Spleen (tissue), 11 donors: ENCODE results near the gene PLAC1. TPM values are rescaled to one million over a fixed set of nuclear protein-coding genes. Genes with fewer than 3 reads are reported as not detected.

Experiments
- DNase-seq: peaks from one replicate; pipeline ENCODE4 v3.0.0-alpha.2; 2020
- H3K27ac ChIP-seq, 8 donors: fragments of 200-600 bp; sonication (generic) in 7 of 8; 1 replicate in 4 of 8; 2 replicates in 4 of 8; pipeline versions ENCODE4 v1.5.0 to v1.8.0; 2016 to 2021; ENCODE audit warnings: inconsistent platforms in 4 of 8, mild to moderate bottlenecking in 4 of 8, moderate library complexity in 1 of 8
- H3K27me3 ChIP-seq, 7 donors: fragments of 200-600 bp; sonication (generic) in 6 of 7; replicated peaks in 1 of 7; 1 replicate in 4 of 7; 2 replicates in 3 of 7; pipeline versions ENCODE4 v1.5.0 to v1.8.0; 2016 to 2021; ENCODE audit warnings: inconsistent platforms in 3 of 7, mild to moderate bottlenecking in 1 of 7
- H3K36me3 ChIP-seq, 6 donors: fragments of 200-600 bp; sonication (generic) in 5 of 6; 1 replicate in 4 of 6; 2 replicates in 2 of 6; pipeline versions ENCODE4 v1.5.0 to v1.8.0; 2016 to 2021; ENCODE audit warnings: inconsistent platforms in 2 of 6
- H3K4me1 ChIP-seq, 6 donors: fragments of 200-600 bp; sonication (generic) in 5 of 6; 1 replicate in 3 of 6; 2 replicates in 3 of 6; pipeline versions ENCODE4 v1.5.0 to v1.8.0; 2016 to 2021; ENCODE audit warnings: inconsistent platforms in 3 of 6
- H3K4me3 ChIP-seq, 8 donors: fragments of 200-600 bp; sonication (generic) in 7 of 8; 1 replicate in 4 of 8; 2 replicates in 4 of 8; pipeline versions ENCODE4 v1.5.0 to v1.8.0; 2016 to 2021; ENCODE audit warnings: inconsistent platforms in 4 of 8, mild to moderate bottlenecking in 4 of 8, moderate library complexity in 2 of 8
- H3K9me3 ChIP-seq, 8 donors: fragments of 200-600 bp; sonication (generic) in 7 of 8; 1 replicate in 4 of 8; 2 replicates in 4 of 8; pipeline versions ENCODE4 v1.5.0 to v1.8.0; 2016 to 2021; ENCODE audit warnings: inconsistent platforms in 4 of 8
- CTCF ChIP-seq, 11 experiments: fragments of 200-600 bp in 7 of 11; fragments of 450-650 bp in 4 of 11; sonication (generic) in 4 of 11; IDR thresholded peaks in 8 of 11; conservative IDR thresholded peaks in 3 of 11; 1 replicate in 7 of 11; 2 replicates in 4 of 11; pipeline versions ENCODE4 v1.4.0 to v1.8.0; 2016 to 2021; ENCODE audit warnings: antibody characterized with exemption in 11 of 11, inconsistent platforms in 4 of 11, mild to moderate bottlenecking in 1 of 11
- POLR2A ChIP-seq, 3 donors: fragments of 450-650 bp; IDR thresholded peaks; one replicate each; pipeline ENCODE4 v1.5.1; 2017; ENCODE audit warnings: antibody characterized with exemption in 3 of 3, mild to moderate bottlenecking in 1 of 3
- POLR2AphosphoS5 ChIP-seq, 3 donors: sonication (generic); formaldehyde crosslinking; IDR thresholded peaks; one replicate each; pipeline ENCODE4 v1.5.1; 2017; ENCODE audit warnings: antibody characterized with exemption in 3 of 3
- WGBS, 5 donors: extraction: QIAGEN DNeasy Blood & Tissue Kit in 3 of 5; methylation state at CpG; one replicate each; pipeline versions ENCODE4 v1.1.5 to v1.1.7; 2013 to 2018; 5-methylcytosine and 5-hydroxymethylcytosine counted together
- intact Hi-C: fragments of 100-400 bp; cut with DNase I; formaldehyde crosslinking; loops from one replicate; pipeline ENCODE4 v1.15.0; 2023; ENCODE audit warnings: low total_unique reads
- polyA plus RNA-seq, 3 donors: library from polyadenylated mRNA; stranded (reverse); fragments of 200-250 nt; gene quantifications; one replicate each; pipeline ENCODE4 v1.2.1, GENCODE V29; 2013
- total RNA-seq, 7 donors: library from RNA; depleted of rRNA in 3 of 7; stranded (reverse); fragments of >200 nt in 3 of 7; fragmentation: NEBNext Ultra II Directional in 4 of 7; extraction: Animal tissue kit (Norgen Biotek cat#: 25700) in 4 of 7; gene quantifications; one replicate each; pipeline versions ENCODE4 v1.1.0 to v1.2.1, GENCODE V29; 2016 to 2021
- donor health status: healthy with polysubstance abuse.
- donor health status: DM: no; HTN: no; CAD: no; lungs with moderate emphysema.
- donor health status: DM: no; HTN: no; CAD: no.
- donor health status: Bipolar disorder and iron deficiency.
- donor health status: healthy.
- donor health status: DM: no; HTN: no; CAD: no.
- donor health status: DM: yes; HTN: yes; CAD: no.

Gene PLAC1
- total and polyA plus RNA-seq, 10 donors: not detected

GRCh38 chrX:134572816-134573682 is 85.2 kb downstream of the PLAC1 start:
- 79 to 93% (median 88%) methylated on average over 5 of the region's 5 CpGs for WGBS, 5 donors
- no peaks in the 10 kb centered on the region for H3K27me3 ChIP-seq
- H3K27ac ChIP-seq: no peak overlapping the region
- DNase-seq: no peak
- H3K4me1 ChIP-seq: no peaks in the 10 kb centered on the region
- TF ChIP-seq POLR2A (IDR thresholded peaks at IDR 0.05) (no peak), POLR2AphosphoS5 (IDR thresholded peaks at IDR 0.05) (no peak), CTCF (IDR thresholded peaks at IDR 0.05 in 8 of 11, conservative IDR thresholded peaks at IDR 0.05 in 3 of 11) (no peak)
- intact Hi-C loops: no loop called here
- no peaks in the 10 kb centered on the region for H3K36me3 ChIP-seq
- H3K4me3 ChIP-seq: no peak overlapping the region
- no peaks in the 10 kb centered on the region for H3K9me3 ChIP-seq

GRCh38 chrX:134571796-134572195 is 86.5 kb downstream of the PLAC1 start:
- Histone ChIP-seq H3K9me3 (no peaks in the 10 kb centered on the region), H3K36me3 (no peaks in the 10 kb centered on the region), H3K4me3 (no peak overlapping the region), H3K27ac (no peak overlapping the region), H3K27me3 (no peaks in the 10 kb centered on the region), H3K4me1 (no peaks in the 10 kb centered on the region)
- no peak for DNase-seq
- WGBS, 5 donors: 31 to 70% (median 63%) methylated on average over 5 of the region's 5 CpGs
- intact Hi-C loops: no loop called here
- TF ChIP-seq CTCF (IDR thresholded peaks at IDR 0.05 in 8 of 11, conservative IDR thresholded peaks at IDR 0.05 in 3 of 11): no peak
- TF ChIP-seq POLR2AphosphoS5 (IDR thresholded peaks at IDR 0.05): no peak

GRCh38 chrX:134570899-134571298 is 87.4 kb downstream of the PLAC1 start:
- no peaks in the 10 kb centered on the region for H3K36me3 ChIP-seq
- TF ChIP-seq POLR2AphosphoS5 (IDR thresholded peaks at IDR 0.05) (no peak), CTCF (IDR thresholded peaks at IDR 0.05 in 8 of 11, conservative IDR thresholded peaks at IDR 0.05 in 3 of 11) (no peak), POLR2A (IDR thresholded peaks at IDR 0.05) (no peak)
- no peaks in the 10 kb centered on the region for H3K4me1 ChIP-seq
- 0 to 17% (median 4%) methylated on average over 2 of the region's 2 CpGs for WGBS, 5 donors
- no peak for DNase-seq
- intact Hi-C loops: no loop called here
- H3K4me3 ChIP-seq: no peak overlapping the region
- H3K27ac ChIP-seq: no peak overlapping the region
- H3K9me3 ChIP-seq: no peaks in the 10 kb centered on the region
- H3K27me3 ChIP-seq: no peaks in the 10 kb centered on the region

GRCh38 chrX:134570509-134570846 is 87.8 kb downstream of the PLAC1 start:
- Histone ChIP-seq H3K9me3 (no peaks in the 10 kb centered on the region), H3K4me3 (no peak overlapping the region), H3K4me1 (no peaks in the 10 kb centered on the region), H3K27ac (no peak overlapping the region), H3K27me3 (no peaks in the 10 kb centered on the region), H3K36me3 (no peaks in the 10 kb centered on the region)
- intact Hi-C loops: no loop called here
- TF ChIP-seq POLR2A (IDR thresholded peaks at IDR 0.05): no peak
- no peak for TF ChIP-seq CTCF (IDR thresholded peaks at IDR 0.05 in 8 of 11, conservative IDR thresholded peaks at IDR 0.05 in 3 of 11)
- TF ChIP-seq POLR2AphosphoS5 (IDR thresholded peaks at IDR 0.05): no peak
- DNase-seq: no peak
- WGBS, 5 donors: 59 to 83% (median 72%) methylated on average over 2 to 3 of the region's 3 CpGs
